ENCODE data around the gene TRAPPC13.
"Not testable (repeated sequence)": the region's sequence is repeated elsewhere in the genome, so short reads cannot be mapped to it uniquely, and the experiment has no call there.

TRAPPC13 gene

DNA sequence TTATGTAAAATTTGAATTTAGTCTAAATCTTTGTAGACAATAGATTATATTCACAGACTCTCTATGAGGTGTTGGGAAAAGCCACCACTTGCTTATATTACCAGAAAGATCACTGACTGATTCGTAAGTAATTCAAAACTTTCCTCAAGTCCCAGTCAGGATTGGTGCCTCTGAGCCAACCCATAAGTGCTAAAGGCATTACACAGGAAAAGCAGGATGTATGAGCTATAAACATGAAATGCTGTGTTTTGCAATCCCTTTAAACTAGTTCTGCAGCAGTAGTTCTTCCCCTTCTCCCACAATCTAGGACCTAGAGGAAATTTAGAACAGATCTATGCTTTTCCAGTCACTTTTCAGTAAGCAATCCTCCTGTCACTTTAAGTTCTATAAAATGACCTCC lies 48.0 kb downstream of the TRAPPC13 start:
- DNase-seq = no peak
- intact Hi-C loops (cut with DNase I) = no loop called here

DNA sequence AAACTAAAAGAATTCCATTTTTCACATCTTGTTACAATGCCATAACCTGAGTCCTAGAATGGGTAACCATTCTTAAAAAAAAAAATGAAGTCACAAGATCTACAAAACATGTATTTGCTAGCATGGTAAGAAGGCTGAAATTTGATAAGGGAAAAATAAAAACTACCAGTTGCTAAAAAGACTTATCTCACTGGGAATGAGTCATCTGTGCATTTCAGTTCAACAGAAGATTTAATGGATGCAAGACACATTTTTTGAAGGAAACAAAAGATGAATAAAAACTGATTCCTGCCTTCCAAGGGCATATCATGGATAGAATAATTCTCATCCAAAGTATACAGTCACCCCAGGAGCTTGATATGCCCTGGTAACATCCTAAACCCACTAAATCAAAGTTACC lies 49.9 kb downstream of the TRAPPC13 start:
- intact Hi-C loops (cut with DNase I) = no loop called here
- no peak for DNase-seq

DNA sequence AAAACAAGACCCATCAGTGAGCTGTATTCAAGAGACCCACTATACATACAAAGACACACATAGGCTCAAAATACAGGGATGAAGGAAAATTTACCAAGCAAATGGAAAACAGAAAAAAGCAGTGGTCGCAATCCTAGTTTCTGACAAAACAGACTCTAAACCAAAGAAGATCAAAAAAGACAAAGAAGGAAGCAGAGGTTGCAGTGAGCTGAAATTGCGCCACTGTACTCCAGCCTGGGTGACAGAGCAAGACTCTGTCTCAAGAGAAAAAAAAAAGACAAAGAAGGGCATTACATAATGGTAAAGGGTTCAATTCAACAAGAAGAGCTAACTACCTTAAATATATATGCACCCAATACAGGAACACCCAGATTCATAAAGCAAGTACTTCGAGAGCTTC lies 51.2 kb downstream of the TRAPPC13 start:
- DNase-seq; intact Hi-C loops (cut with DNase I): not testable (repeated sequence)

DNA sequence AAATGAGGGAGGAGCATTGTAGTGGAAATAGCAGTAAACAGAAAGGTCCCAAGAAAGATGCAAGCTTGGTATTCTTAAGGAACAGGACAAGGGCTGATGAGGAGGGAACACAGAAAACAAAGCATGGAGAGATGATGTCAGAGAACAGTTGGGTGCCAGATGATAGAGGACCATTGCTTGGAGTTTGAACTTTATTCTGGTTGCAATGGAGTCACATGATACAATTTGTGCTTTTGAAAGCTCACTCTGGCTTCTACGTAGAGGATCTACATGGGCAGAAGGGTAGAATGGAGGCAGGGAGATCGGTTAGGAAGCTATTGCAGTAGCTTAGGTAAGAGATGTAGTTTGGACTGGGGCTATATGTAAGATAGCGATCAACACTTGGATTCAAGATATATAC lies 57.3 kb downstream of the TRAPPC13 start:
- no peak for DNase-seq
- intact Hi-C loops (cut with DNase I) = no loop called here

DNA sequence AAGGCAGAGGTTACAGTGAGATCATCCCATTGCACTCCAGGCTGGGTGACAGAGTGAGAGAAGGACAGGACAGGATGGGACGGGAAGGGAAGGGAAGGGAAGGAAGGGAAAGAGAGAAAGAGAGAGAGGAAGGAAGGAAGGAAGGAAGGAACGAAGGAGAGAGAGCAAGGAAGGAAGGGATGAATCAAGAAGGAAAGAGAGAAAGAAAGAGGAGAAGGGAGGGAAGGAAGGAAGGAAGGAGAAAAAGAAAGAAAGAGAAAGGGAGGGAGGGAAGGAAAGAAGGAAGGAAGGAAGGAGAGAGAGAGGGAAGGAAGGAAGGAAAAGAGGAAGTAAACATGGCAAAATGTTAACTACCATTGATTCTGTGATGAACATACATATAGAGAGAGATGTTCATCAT lies 68.3 kb downstream of the TRAPPC13 start:
- intact Hi-C loops (cut with DNase I) = no loop called here
- DNase-seq = no peak

DNA sequence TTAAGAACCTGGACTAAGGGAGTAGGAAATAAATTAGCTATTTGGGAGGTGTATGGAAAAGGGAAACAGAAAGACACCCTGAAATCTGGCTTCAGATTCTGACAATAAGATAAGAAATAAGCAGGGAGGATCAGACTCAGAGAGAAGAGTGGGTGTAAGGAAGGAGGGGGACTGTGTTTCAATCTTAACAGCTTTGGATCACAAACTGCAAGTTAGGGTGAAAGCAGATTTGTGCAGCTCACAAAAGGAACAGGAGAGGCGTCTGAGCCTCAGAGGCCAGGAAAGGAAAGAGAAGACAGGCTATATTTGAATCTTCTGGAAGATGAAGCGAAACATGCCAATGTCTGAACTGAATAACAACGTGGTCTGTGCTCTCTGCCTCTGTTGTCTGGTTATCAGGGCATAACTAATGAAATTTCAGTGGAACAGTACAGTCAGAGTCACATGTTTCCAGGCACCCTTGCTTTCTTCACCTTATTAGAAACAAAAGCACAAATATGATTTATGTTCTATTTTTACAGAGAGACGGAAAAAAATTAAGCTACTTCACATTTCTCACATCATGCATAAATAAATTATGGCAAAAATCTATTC lies 70.4 kb downstream of the TRAPPC13 start:
- intact Hi-C loops (cut with DNase I) = no loop called here

DNA sequence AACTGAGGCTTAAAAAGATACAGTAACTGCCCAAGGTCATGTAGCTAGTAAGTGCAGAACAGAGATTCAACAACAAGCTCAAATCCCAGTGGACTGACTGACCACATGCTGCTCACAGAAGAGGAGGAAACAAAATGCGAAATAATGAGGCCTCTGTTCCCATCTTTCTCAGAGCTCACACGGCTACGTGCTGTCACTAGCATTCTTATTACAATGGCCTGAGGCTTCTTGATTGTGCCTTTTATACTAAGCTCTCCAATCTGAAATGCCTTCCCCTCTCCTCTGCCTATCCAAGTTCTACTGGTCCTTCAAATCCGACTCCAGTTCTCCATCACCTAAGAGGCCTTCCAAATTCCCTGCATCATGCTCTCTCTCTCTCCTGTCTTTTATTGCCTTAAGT lies 71.1 kb downstream of the TRAPPC13 start:
- intact Hi-C loops (cut with DNase I) = no loop called here
- peak in 2 of 10 donors; percentile 20 to 26 for DNase-seq

More for the DNA sequence above, 70.4 kb downstream of the TRAPPC13 start:
- no peak for DNase-seq

DNA sequence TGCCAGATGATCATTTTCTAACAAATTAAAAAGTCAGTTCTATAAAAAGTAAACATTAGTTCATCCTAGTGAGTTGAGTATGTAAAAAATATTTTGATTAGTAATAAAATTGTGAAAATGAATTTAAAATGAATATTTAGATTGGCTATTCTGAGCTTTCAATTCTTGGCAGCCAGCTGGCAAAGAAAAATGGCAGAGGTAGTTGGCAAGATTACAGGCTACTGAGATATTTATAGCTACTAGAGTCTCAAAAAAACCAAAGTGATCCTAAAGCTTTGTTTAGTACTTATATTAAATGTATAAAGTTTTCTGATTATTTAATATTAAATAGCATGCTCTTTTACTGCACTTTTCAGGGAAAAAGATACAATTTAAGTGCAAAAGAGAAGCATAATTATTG lies 72.1 kb downstream of the TRAPPC13 start:
- DNase-seq = no peak
- intact Hi-C loops (cut with DNase I) = no loop called here

DNA sequence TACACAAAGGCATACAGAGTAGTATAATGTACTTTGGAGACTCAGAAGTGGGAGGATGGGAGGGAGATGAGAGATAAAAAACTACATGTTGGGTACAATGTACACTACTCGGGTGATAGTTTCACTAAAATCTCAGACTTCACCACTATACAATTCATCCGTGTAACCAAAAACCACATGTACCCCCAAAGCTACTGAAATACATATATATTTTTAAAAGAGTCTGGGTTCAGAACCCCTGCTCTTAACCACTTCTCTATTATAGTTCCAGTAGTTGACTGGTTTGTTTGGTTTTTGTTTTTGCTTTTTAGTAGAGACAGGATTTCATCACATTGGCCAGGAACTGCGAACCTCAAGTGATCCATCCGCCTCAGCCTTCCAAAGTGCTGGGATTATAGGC lies 74.5 kb downstream of the TRAPPC13 start:
- DNase-seq = no peak
- intact Hi-C loops (cut with DNase I) = no loop called here

DNA sequence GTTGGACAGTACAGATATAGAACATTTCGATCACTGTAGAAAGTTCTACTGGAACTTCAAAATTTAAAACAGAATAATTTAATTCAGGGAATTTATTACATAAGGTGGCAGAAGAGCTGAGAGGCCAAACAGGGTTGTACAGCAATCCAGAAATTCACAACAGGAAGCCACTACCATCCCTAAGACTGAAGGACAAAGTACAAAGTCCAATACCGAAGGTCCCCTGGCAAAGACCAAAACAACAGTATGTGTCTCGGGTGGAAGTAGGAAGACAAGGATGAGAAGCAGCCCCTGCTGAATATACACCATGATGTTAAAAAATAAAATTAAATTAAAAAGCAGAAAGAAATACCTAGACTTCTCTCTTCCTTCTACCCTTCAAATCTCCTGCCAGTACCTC lies 77.2 kb downstream of the TRAPPC13 start:
- DNase-seq = no peak

DNA sequence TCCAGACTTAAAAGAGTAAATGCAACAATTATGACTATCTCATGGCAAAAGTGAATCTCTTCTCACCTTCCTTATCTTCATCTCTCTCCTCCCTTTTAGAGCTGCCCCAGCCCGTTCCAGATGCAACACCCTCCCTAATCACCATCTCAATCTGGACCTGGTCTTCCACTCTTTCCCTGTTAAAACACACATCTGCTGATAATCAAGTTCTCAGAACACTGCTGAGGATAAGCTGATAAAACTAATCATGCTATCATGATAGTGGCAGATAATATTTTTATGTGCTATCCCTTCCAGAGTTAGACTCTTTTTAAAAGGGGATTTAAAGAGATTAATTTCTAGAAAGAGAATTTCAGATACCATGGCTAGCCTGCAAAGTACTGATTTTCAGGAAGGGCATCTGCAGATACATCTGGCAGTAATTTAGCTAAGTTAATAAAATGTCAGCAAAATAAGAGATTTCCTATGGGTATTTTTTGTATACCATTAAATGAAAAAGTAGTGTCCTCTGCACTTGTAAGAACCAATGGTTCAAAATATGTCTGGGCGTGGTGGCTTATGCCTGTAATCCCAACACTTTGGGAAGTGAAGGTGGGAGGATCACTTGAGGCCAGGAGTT lies 79.9 kb downstream of the TRAPPC13 start:
- intact Hi-C loops (cut with DNase I) = no loop called here
- no peak for DNase-seq

More for the DNA sequence above, 77.2 kb downstream of the TRAPPC13 start:
- intact Hi-C loops (cut with DNase I) = no loop called here

DNA sequence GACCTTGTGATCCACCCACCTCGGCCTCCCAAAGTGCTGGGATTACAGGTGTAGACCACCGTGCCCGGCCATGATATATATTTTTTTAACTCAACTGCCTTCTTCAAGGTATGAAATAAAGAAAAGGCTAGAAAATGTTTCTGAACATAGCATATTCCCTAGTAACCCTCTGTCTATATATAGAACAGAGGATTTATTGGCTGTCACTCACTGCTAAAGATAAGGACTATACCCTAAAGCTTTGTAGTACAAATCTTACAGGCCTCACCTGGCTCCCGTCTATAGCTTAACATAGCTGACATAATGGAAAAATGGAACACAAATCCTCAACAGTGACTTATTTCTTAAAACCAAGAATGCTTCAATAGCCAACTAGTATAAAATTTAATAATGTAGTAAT lies 82.8 kb downstream of the TRAPPC13 start:
- no peak for DNase-seq
- intact Hi-C loops (cut with DNase I) = no loop called here

DNA sequence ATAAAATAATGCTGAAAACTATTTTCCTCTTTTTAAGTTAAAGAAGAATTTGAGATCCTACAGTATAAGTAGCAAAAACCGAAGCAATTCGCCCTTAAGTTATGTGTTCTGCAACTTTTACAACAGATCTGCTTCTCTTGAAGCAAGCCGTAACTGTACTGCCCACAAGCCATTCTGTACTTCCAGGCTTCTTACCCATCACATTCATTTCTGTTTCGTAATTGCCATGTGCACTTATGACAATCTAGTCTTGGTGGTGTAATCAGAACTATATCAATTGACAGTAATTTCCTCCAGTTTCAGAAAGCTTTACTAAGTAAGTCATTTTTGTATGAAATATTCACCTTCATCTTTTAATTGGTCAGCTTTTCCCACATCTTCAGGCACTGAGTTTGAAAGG lies 83.3 kb downstream of the TRAPPC13 start:
- no peak for DNase-seq
- intact Hi-C loops (cut with DNase I) = no loop called here
